HEK293 (cell line): Measurements from ENCODE around the gene FOXRED1.

Source experiments
- HOXA7 ChIP-seq: sonication (generic); formaldehyde crosslinking; IDR thresholded peaks from 2 replicates; pipeline ENCODE4 v1.8.1; 2022; ENCODE audit warnings: missing genetic modification reagents, borderline replicate concordance
- KLF16 ChIP-seq: fragments of 450-650 bp; formaldehyde crosslinking; IDR thresholded peaks from 2 replicates; pipeline ENCODE4 v1.5.1; 2017; ENCODE audit warnings: missing biosample characterization, missing genetic modification characterization
- TCF7L2 ChIP-seq: IDR thresholded peaks from 2 replicates; pipeline ENCODE4 v1.6.1; 2011; ENCODE audit warnings: low read depth, mild to moderate bottlenecking, inconsistent platforms, low read length, moderate library complexity, borderline replicate concordance
- YY1 ChIP-seq: fragments of 450-650 bp; formaldehyde crosslinking; IDR thresholded peaks from 2 replicates; pipeline ENCODE4 v1.5.1; 2018; ENCODE audit warnings: missing biosample characterization, missing genetic modification characterization
- ZIC2 ChIP-seq: fragments of 450-650 bp; formaldehyde crosslinking; IDR thresholded peaks from 2 replicates; pipeline ENCODE4 v1.5.1; 2016; ENCODE audit warnings: missing biosample characterization, missing genetic modification characterization
- ZNF184 ChIP-seq: fragments of 450-650 bp; IDR thresholded peaks from 2 replicates; pipeline ENCODE4 v1.5.1; 2018; ENCODE audit warnings: missing biosample characterization, mild to moderate bottlenecking, missing genetic modification characterization
- ZNF211 ChIP-seq: fragments of 450-650 bp; formaldehyde crosslinking; IDR thresholded peaks from 2 replicates; pipeline ENCODE4 v1.5.1; 2016; ENCODE audit warnings: low read depth, missing biosample characterization, missing genetic modification characterization
- ZNF24 ChIP-seq: fragments of 450-650 bp; formaldehyde crosslinking; IDR thresholded peaks from 2 replicates; pipeline ENCODE4 v1.5.1; 2016; ENCODE audit warnings: missing biosample characterization, missing genetic modification characterization
- ZNF449 ChIP-seq: fragments of 450-650 bp; formaldehyde crosslinking; IDR thresholded peaks from 2 replicates; pipeline ENCODE4 v1.5.1; 2017; ENCODE audit warnings: missing biosample characterization, mild to moderate bottlenecking, missing genetic modification characterization, moderate library complexity
- ZNF521 ChIP-seq: fragments of 450-650 bp; formaldehyde crosslinking; IDR thresholded peaks from 2 replicates; pipeline ENCODE4 v1.5.1; 2017; ENCODE audit warnings: missing biosample characterization, mild to moderate bottlenecking, missing genetic modification characterization
- ZNF664 ChIP-seq: fragments of 450-650 bp; formaldehyde crosslinking; IDR thresholded peaks from 2 replicates; pipeline ENCODE4 v1.5.1; 2016; ENCODE audit warnings: missing biosample characterization, missing genetic modification characterization
- ZNF837 ChIP-seq: fragments of 450-650 bp; formaldehyde crosslinking; IDR thresholded peaks from 2 replicates; pipeline ENCODE4 v1.5.1; 2016; ENCODE audit warnings: missing biosample characterization, missing genetic modification characterization
- TF ChIP-seq, protein P1 (sequence below): fragments of 450-650 bp; formaldehyde crosslinking; IDR thresholded peaks from 2 replicates; pipeline ENCODE4 v1.5.1; 2016; ENCODE audit warnings: missing biosample characterization, missing genetic modification characterization
- TF ChIP-seq, protein P2 (sequence below): fragments of 450-650 bp; formaldehyde crosslinking; IDR thresholded peaks from 2 replicates; pipeline ENCODE4 v1.5.1; 2016; ENCODE audit warnings: missing biosample characterization, missing genetic modification characterization

DNA sequence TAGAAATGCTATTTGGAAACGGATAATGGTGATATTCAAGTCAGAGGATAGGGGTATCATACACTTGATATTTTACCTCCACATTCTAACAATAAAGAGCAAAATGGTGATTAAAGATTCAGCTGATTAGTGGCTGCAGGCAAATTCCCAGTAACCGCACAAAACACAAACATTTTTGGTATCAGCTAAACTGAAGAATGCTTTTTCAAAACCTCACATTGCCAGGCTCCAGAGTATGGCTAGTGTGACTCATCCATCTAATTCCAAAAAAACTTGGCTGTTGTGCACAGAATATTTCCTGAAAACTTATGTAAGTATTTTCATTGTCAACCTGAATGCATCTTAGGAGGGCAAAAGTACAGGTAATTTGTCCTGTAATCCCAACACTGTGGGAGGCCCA lies 11.2 kb upstream of the FOXRED1 start:
- TF ChIP-seq, protein P1, sequence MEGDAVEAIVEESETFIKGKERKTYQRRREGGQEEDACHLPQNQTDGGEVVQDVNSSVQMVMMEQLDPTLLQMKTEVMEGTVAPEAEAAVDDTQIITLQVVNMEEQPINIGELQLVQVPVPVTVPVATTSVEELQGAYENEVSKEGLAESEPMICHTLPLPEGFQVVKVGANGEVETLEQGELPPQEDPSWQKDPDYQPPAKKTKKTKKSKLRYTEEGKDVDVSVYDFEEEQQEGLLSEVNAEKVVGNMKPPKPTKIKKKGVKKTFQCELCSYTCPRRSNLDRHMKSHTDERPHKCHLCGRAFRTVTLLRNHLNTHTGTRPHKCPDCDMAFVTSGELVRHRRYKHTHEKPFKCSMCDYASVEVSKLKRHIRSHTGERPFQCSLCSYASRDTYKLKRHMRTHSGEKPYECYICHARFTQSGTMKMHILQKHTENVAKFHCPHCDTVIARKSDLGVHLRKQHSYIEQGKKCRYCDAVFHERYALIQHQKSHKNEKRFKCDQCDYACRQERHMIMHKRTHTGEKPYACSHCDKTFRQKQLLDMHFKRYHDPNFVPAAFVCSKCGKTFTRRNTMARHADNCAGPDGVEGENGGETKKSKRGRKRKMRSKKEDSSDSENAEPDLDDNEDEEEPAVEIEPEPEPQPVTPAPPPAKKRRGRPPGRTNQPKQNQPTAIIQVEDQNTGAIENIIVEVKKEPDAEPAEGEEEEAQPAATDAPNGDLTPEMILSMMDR (tag by site-specific recombination): no peak
- TF ChIP-seq ZNF664 (tag by site-specific recombination): no peak
- no peak for TF ChIP-seq ZNF521 (tag by site-specific recombination)
- no peak for TF ChIP-seq ZNF24
- no peak for TF ChIP-seq ZNF211 (tag by site-specific recombination)
- TF ChIP-seq ZNF837: no peak
- no peak for TF ChIP-seq ZIC2 (tag by site-specific recombination)
- TF ChIP-seq KLF16 (tag by site-specific recombination): no peak
- TF ChIP-seq, protein P2, sequence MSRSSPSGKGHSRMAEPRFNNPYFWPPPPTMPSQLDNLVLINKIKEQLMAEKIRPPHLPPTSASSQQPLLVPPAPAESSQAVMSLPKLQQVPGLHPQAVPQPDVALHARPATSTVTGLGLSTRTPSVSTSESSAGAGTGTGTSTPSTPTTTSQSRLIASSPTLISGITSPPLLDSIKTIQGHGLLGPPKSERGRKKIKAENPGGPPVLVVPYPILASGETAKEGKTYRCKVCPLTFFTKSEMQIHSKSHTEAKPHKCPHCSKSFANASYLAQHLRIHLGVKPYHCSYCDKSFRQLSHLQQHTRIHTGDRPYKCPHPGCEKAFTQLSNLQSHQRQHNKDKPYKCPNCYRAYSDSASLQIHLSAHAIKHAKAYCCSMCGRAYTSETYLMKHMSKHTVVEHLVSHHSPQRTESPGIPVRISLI (tag by site-specific recombination): no peak
- no peak for TF ChIP-seq YY1
- TF ChIP-seq HOXA7 (CRISPR knock-in tag): no peak
- no peak for TF ChIP-seq ZNF449
- no peak for TF ChIP-seq TCF7L2
- TF ChIP-seq ZNF184 (tag by site-specific recombination): no peak
